ENCODE measurements around the gene UGT1A9.

Gene UGT1A9

GRCh38 chr2:233794128-233794658 lies 122.5 kb downstream of the UGT1A9 start:
- no peak for FAIRE-seq
- DNase-seq (ENCODE audit: insufficient read length) = no peak
- TF ChIP-seq POLR2AphosphoS5 (IDR thresholded peaks at IDR 0.05; ENCODE audit: low read depth, low read length) = no peak
- TF ChIP-seq TAF1 (IDR thresholded peaks at IDR 0.05; ENCODE audit: borderline replicate concordance, low read depth, low read length) = no peak
- TF ChIP-seq POLR2A (IDR thresholded peaks at IDR 0.05; ENCODE audit: low read depth, low read length) = no peak

GRCh38 chr2:233795735-233796171 lies 124.1 kb downstream of the UGT1A9 start:
- FAIRE-seq = no peak

GRCh38 chr2:233796254-233796653 lies 124.6 kb downstream of the UGT1A9 start:
- DNase-seq (ENCODE audit: insufficient read length) (no peak), FAIRE-seq (no peak)
- TF ChIP-seq POLR2AphosphoS5 (IDR thresholded peaks at IDR 0.05; ENCODE audit: low read depth, low read length) (no peak), TAF1 (IDR thresholded peaks at IDR 0.05; ENCODE audit: borderline replicate concordance, low read depth, low read length) (no peak), POLR2A (IDR thresholded peaks at IDR 0.05; ENCODE audit: low read depth, low read length) (no peak)

More at GRCh38 chr2:233795735-233796171, 124.1 kb downstream of the UGT1A9 start:
- no peak for DNase-seq (ENCODE audit: insufficient read length)
- TF ChIP-seq POLR2AphosphoS5 (IDR thresholded peaks at IDR 0.05; ENCODE audit: low read depth, low read length) (no peak), TAF1 (IDR thresholded peaks at IDR 0.05; ENCODE audit: borderline replicate concordance, low read depth, low read length) (no peak), POLR2A (IDR thresholded peaks at IDR 0.05; ENCODE audit: low read depth, low read length) (no peak)

- DNase-seq (ENCODE audit: insufficient read length) (no peak), FAIRE-seq (no peak)
- TF ChIP-seq POLR2A (IDR thresholded peaks at IDR 0.05; ENCODE audit: low read depth, low read length) = no peak
- no peak for TF ChIP-seq TAF1 (IDR thresholded peaks at IDR 0.05; ENCODE audit: borderline replicate concordance, low read depth, low read length)
- TF ChIP-seq POLR2AphosphoS5 (IDR thresholded peaks at IDR 0.05; ENCODE audit: low read depth, low read length) = no peak
Measured at GRCh38 chr2:233798335-233799086, 126.8 kb downstream of the UGT1A9 start.

- FAIRE-seq (no peak), DNase-seq (ENCODE audit: insufficient read length) (no peak)
- TF ChIP-seq POLR2A (IDR thresholded peaks at IDR 0.05; ENCODE audit: low read depth, low read length) (no peak), TAF1 (IDR thresholded peaks at IDR 0.05; ENCODE audit: borderline replicate concordance, low read depth, low read length) (no peak), POLR2AphosphoS5 (IDR thresholded peaks at IDR 0.05; ENCODE audit: low read depth, low read length) (no peak)
Measured at GRCh38 chr2:233799087-233799665, 127.5 kb downstream of the UGT1A9 start.

GRCh38 chr2:233799716-233800115 lies 128.0 kb downstream of the UGT1A9 start:
- no peak for TF ChIP-seq POLR2AphosphoS5 (IDR thresholded peaks at IDR 0.05; ENCODE audit: low read depth, low read length)
- TF ChIP-seq POLR2A (IDR thresholded peaks at IDR 0.05; ENCODE audit: low read depth, low read length) = no peak
- TF ChIP-seq TAF1 (IDR thresholded peaks at IDR 0.05; ENCODE audit: borderline replicate concordance, low read depth, low read length) = no peak
- DNase-seq (ENCODE audit: insufficient read length) (no peak), FAIRE-seq (no peak)

GRCh38 chr2:233800208-233800607 lies 128.5 kb downstream of the UGT1A9 start:
- no peak for FAIRE-seq
- DNase-seq (ENCODE audit: insufficient read length) = no peak
- no peak for TF ChIP-seq POLR2A (IDR thresholded peaks at IDR 0.05; ENCODE audit: low read depth, low read length)
- TF ChIP-seq POLR2AphosphoS5 (IDR thresholded peaks at IDR 0.05; ENCODE audit: low read depth, low read length) = no peak
- TF ChIP-seq TAF1 (IDR thresholded peaks at IDR 0.05; ENCODE audit: borderline replicate concordance, low read depth, low read length) = no peak

- TF ChIP-seq POLR2AphosphoS5 (IDR thresholded peaks at IDR 0.05; ENCODE audit: low read depth, low read length) (no peak), POLR2A (IDR thresholded peaks at IDR 0.05; ENCODE audit: low read depth, low read length) (no peak), TAF1 (IDR thresholded peaks at IDR 0.05; ENCODE audit: borderline replicate concordance, low read depth, low read length) (no peak)
- FAIRE-seq (no peak), DNase-seq (ENCODE audit: insufficient read length) (no peak)
Measured at GRCh38 chr2:233801357-233802131, 129.8 kb downstream of the UGT1A9 start.

- TF ChIP-seq POLR2AphosphoS5 (IDR thresholded peaks at IDR 0.05; ENCODE audit: low read depth, low read length) (no peak), POLR2A (IDR thresholded peaks at IDR 0.05; ENCODE audit: low read depth, low read length) (no peak), TAF1 (IDR thresholded peaks at IDR 0.05; ENCODE audit: borderline replicate concordance, low read depth, low read length) (no peak)
- FAIRE-seq = no peak
Measured at GRCh38 chr2:233802132-233802815, 130.6 kb downstream of the UGT1A9 start.

GRCh38 chr2:233803292-233803911 lies 131.7 kb downstream of the UGT1A9 start:
- FAIRE-seq = no peak
- TF ChIP-seq POLR2AphosphoS5 (IDR thresholded peaks at IDR 0.05; ENCODE audit: low read depth, low read length) (no peak), TAF1 (IDR thresholded peaks at IDR 0.05; ENCODE audit: borderline replicate concordance, low read depth, low read length) (no peak), POLR2A (IDR thresholded peaks at IDR 0.05; ENCODE audit: low read depth, low read length) (no peak)
- DNase-seq (ENCODE audit: insufficient read length) = no peak

More at GRCh38 chr2:233802132-233802815, 130.6 kb downstream of the UGT1A9 start:
- no peak for DNase-seq (ENCODE audit: insufficient read length)
